Colonic mucosa (tissue), 4 donors: Measurements from ENCODE around the gene ZNF385B. TPM values are rescaled to one million over a fixed set of nuclear protein-coding genes. Genes with fewer than 3 reads are reported as not detected.
A peak's percentile ranks its signal among the peaks of the same experiment; 100 is the strongest.

Experiments
- DNase-seq: peaks from one replicate; pipeline ENCODE4 v3.0.0-alpha.2; 2020
- H3K27ac ChIP-seq: fragments of 200-600 bp; one replicate; pipeline ENCODE4 v1.8.0; 2021
- H3K27me3 ChIP-seq: fragments of 200-600 bp; one replicate; pipeline ENCODE4 v1.8.0; 2021
- H3K36me3 ChIP-seq: fragments of 200-600 bp; one replicate; pipeline ENCODE4 v1.8.0; 2021
- H3K4me1 ChIP-seq: fragments of 200-600 bp; one replicate; pipeline ENCODE4 v1.8.0; 2021; ENCODE audit warnings: mild to moderate bottlenecking
- H3K4me3 ChIP-seq: fragments of 200-600 bp; one replicate; pipeline ENCODE4 v1.8.0; 2021
- H3K9ac ChIP-seq, 2 donors: one replicate each; pipeline ENCODE4 v1.7.0; 2013; ENCODE audit warnings: control low read depth in 2 of 2, low read depth in 2 of 2, low read length in 2 of 2
- H3K9me3 ChIP-seq: fragments of 200-600 bp; one replicate; pipeline ENCODE4 v1.8.0; 2021
- intact Hi-C: fragments of 100-400 bp; cut with DNase I; formaldehyde crosslinking; loops from one replicate; pipeline ENCODE4 v1.14.1; 2022
- total RNA-seq, 2 donors: library from RNA; stranded (reverse); fragmentation: NEBNext Ultra II Directional in 1 of 2; extraction: Animal tissue kit (Norgen Biotek cat#: 25700) in 1 of 2; gene quantifications; one replicate each; pipeline ENCODE4 v1.2.1, GENCODE V29; 2021
- TF ChIP-seq, protein P1 (sequence below): fragments of 200-600 bp; IDR thresholded peaks from one replicate; pipeline ENCODE4 v1.8.0; 2022; ENCODE audit warnings: antibody characterized with exemption, mild to moderate bottlenecking
- donor health status: healthy.
- donor health status: DM: no; HTN: no; CAD: no.
- donor health status: DM: no; HTN: no; CAD: no.

Gene ZNF385B
- total RNA-seq, 2 donors from 2014 or later: 0.10 to 0.69 TPM

GRCh38 chr2:179764710-179765109 is 96.7 kb downstream of the ZNF385B start:
- H3K27me3 ChIP-seq: no peaks in the 10 kb centered on the region
- no peak overlapping the region for H3K4me3 ChIP-seq
- H3K27ac ChIP-seq: no peak overlapping the region
- no peaks in the 10 kb centered on the region for H3K4me1 ChIP-seq
- H3K9me3 ChIP-seq: no peaks in the 10 kb centered on the region
- H3K9ac ChIP-seq: no peak overlapping the region
- TF ChIP-seq, protein P1, sequence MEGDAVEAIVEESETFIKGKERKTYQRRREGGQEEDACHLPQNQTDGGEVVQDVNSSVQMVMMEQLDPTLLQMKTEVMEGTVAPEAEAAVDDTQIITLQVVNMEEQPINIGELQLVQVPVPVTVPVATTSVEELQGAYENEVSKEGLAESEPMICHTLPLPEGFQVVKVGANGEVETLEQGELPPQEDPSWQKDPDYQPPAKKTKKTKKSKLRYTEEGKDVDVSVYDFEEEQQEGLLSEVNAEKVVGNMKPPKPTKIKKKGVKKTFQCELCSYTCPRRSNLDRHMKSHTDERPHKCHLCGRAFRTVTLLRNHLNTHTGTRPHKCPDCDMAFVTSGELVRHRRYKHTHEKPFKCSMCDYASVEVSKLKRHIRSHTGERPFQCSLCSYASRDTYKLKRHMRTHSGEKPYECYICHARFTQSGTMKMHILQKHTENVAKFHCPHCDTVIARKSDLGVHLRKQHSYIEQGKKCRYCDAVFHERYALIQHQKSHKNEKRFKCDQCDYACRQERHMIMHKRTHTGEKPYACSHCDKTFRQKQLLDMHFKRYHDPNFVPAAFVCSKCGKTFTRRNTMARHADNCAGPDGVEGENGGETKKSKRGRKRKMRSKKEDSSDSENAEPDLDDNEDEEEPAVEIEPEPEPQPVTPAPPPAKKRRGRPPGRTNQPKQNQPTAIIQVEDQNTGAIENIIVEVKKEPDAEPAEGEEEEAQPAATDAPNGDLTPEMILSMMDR: no peak
- no peaks in the 10 kb centered on the region for H3K36me3 ChIP-seq
- DNase-seq: no peak
- intact Hi-C loops: no loop called here

- intact Hi-C loops: no loop called here
- no peak overlapping the region for H3K9ac ChIP-seq
- no peaks in the 10 kb centered on the region for H3K36me3 ChIP-seq
- no peak for DNase-seq
- TF ChIP-seq, protein P1: no peak
- no peak overlapping the region for H3K27ac ChIP-seq
- H3K4me3 ChIP-seq: no peak overlapping the region
- H3K27me3 ChIP-seq: no peaks in the 10 kb centered on the region
- no peaks in the 10 kb centered on the region for H3K4me1 ChIP-seq
- no peaks in the 10 kb centered on the region for H3K9me3 ChIP-seq
These were observed 102.8 kb downstream of the ZNF385B start for GRCh38 chr2:179758636-179759035.

DNA sequence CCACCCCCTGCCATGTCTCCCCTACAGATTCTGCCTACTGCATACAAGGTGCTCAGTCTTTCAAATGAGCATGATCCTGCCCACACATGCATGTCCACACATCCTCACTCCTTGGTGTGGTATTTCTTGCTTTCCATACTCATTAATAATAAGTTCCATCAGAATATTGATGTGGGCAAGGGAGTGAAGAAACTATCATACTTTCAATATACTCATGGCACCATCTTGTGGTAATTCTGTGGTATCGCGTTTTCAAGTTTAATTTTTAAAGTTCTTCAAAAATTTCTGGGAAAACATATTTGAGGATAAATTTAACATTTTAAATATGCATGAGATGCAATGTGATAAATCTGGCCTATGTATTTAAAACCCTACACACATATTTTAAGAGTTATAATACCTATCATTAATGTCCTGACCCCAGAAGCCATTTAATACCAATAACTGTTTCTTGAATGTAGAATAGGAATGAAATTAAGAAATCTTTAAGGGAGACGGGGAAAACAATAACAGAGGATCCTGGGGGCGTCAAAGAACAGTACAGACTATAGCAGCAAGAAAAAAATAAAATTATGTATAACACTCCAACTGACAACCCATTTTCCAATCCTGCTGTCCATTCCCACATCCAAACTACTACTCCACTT is 110.1 kb downstream of the ZNF385B start:
- TF ChIP-seq, protein P1: peak; percentile 31
- intact Hi-C loops: loop anchor here (5.0 kb wide), 1 partner anchor 529 kb away; no protein-coding TSS in a partner anchor
- no peaks in the 10 kb centered on the region for H3K9me3 ChIP-seq
- H3K4me3 ChIP-seq: no peak overlapping the region
- no peak overlapping the region for H3K9ac ChIP-seq
- H3K4me1 ChIP-seq: no peaks in the 10 kb centered on the region
- DNase-seq: no peak
- H3K36me3 ChIP-seq: no peaks in the 10 kb centered on the region
- no peak overlapping the region for H3K27ac ChIP-seq
- no peaks in the 10 kb centered on the region for H3K27me3 ChIP-seq

- no peak for DNase-seq
These were observed 112.2 kb downstream of the ZNF385B start for GRCh38 chr2:179749210-179749609.

DNA sequence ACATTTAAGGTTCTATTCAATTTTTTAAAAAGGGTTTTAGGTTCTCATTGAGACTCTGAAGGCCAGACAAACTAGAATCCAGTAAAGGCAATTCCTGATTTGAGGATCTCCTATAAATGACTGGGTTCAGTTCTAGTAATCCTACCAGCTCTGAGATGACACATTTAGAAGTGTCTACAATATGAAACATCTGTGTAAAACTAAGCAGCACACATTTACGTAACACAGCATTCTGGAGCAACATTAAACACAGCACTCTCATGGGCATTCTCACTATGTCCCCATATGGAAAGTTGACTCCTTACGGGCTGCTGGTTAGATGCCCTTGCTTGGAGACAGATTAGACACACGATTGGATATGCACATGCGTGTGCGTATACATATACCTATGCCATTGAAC is 114.4 kb downstream of the ZNF385B start:
- Histone ChIP-seq H3K36me3 (no peaks in the 10 kb centered on the region), H3K9ac (no peak overlapping the region), H3K9me3 (no peaks in the 10 kb centered on the region), H3K4me1 (no peaks in the 10 kb centered on the region), H3K4me3 (no peak overlapping the region), H3K27me3 (no peaks in the 10 kb centered on the region), H3K27ac (no peak overlapping the region)
- no peak for DNase-seq
- intact Hi-C loops: no loop called here
- TF ChIP-seq, protein P1: no peak

More at GRCh38 chr2:179749210-179749609, 112.2 kb downstream of the ZNF385B start:
- H3K9ac ChIP-seq: no peak overlapping the region
- H3K36me3 ChIP-seq: no peaks in the 10 kb centered on the region
- H3K27ac ChIP-seq: no peak overlapping the region
- H3K9me3 ChIP-seq: no peaks in the 10 kb centered on the region
- H3K4me1 ChIP-seq: no peaks in the 10 kb centered on the region
- H3K27me3 ChIP-seq: no peaks in the 10 kb centered on the region
- intact Hi-C loops: loop anchor here (2.0 kb wide), 1 partner anchor 326 kb away; no protein-coding TSS in a partner anchor
- TF ChIP-seq, protein P1: no peak
- no peak overlapping the region for H3K4me3 ChIP-seq
